ENCODE measurements around the gene FBXO44.

DNA sequence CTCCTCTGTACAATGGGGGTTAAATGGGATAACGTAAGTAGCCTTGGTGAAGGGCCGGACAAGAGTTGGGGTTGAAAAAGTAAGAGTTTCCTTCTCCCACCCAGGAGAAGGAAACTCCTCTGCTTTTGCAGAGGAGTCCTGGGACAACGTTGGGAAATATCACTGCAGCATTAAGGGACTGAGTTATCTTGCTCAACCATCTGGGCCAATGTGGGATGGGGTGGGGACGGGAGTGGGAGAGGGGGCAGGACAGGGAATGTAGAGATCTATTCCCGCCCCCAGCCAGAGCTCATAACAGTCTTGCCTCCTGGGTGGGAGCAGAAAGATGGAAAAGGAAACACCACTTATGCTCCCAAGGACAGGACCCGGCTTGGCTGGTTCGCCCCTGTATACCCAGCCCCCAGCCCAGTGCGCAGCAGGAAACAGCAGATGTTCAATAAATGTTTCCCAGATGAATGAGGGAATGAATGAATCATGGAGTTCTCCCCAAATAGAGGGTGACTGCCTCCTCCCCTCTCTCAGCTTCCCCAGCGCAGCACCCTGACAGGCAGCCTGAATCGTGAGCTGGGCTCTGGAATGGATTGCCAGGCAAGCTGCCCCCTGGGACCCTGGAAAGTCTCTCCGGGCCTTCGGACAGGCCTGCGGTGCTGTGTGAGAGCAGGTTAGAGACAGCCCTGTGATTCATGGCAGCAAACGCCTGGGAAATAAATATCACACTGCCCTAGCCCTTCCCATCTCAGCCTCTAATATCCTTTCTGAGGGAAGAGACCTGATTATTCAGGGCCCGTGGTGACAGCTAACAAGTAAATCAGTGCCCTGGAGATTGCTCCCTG is 25.3 kb upstream of the FBXO44 start:
- TF ChIP-seq, protein P1, sequence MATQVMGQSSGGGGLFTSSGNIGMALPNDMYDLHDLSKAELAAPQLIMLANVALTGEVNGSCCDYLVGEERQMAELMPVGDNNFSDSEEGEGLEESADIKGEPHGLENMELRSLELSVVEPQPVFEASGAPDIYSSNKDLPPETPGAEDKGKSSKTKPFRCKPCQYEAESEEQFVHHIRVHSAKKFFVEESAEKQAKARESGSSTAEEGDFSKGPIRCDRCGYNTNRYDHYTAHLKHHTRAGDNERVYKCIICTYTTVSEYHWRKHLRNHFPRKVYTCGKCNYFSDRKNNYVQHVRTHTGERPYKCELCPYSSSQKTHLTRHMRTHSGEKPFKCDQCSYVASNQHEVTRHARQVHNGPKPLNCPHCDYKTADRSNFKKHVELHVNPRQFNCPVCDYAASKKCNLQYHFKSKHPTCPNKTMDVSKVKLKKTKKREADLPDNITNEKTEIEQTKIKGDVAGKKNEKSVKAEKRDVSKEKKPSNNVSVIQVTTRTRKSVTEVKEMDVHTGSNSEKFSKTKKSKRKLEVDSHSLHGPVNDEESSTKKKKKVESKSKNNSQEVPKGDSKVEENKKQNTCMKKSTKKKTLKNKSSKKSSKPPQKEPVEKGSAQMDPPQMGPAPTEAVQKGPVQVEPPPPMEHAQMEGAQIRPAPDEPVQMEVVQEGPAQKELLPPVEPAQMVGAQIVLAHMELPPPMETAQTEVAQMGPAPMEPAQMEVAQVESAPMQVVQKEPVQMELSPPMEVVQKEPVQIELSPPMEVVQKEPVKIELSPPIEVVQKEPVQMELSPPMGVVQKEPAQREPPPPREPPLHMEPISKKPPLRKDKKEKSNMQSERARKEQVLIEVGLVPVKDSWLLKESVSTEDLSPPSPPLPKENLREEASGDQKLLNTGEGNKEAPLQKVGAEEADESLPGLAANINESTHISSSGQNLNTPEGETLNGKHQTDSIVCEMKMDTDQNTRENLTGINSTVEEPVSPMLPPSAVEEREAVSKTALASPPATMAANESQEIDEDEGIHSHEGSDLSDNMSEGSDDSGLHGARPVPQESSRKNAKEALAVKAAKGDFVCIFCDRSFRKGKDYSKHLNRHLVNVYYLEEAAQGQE (IDR thresholded peaks at IDR 0.05; ENCODE audit: insufficient replicate concordance, low read depth) = no peak
- no peak for TF ChIP-seq CTCF (IDR thresholded peaks at IDR 0.05; ENCODE audit: insufficient read depth, low read length)

All from HL-60 (cell line).